Measurements from ENCODE around the gene DENND2A. TPM values are rescaled to one million over a fixed set of nuclear protein-coding genes. Genes with fewer than 3 reads are reported as not detected.

DENND2A gene
- total and polyA plus RNA-seq, 10 of the 15 experiments (the other 5 are each of a cell fraction or from before 2014, with no cell fraction given): 0.01 TPM; not detected in 9

DNA sequence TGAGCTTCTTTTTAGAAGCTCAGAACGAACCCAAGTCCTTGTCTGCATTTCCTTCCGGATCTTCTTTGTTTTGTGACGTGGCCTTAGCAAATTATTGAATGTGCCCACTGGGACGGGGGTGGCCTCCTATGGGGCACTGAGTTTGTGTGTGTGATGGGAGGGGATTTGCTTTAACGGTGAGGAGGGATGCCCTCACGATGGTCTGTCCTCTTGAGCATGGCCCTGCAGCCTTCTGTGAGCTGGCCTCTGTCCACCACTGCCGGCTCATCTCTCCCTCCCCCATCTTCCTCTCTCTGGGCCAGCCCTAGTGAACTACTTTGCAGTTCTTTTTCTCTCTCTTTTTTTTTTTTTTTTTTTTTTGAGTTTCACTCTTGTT, 98.4 kb downstream of the DENND2A start:
- no TSS peak for BruUV-seq (replicated peaks)
- no peak for FAIRE-seq

More for the DNA sequence above, 98.4 kb downstream of the DENND2A start:
- 35% methylated on average over 7 of the region's 7 CpGs for WGBS (ENCODE audit: insufficient coverage, insufficient replicate concordance, low lambda C conversion rate, missing lambda C conversion rate)
- H3K36me3 ChIP-seq (ENCODE audit: control insufficient read depth in 2 of 2, insufficient read depth in 2 of 2, low read length in 1 of 2): no peaks in the 10 kb centered on the region
- H3K9ac ChIP-seq (ENCODE audit: control insufficient read depth, insufficient read depth, low read length): no peak overlapping the region
- H3K27ac ChIP-seq (ENCODE audit: control insufficient read depth, insufficient read depth): no peak overlapping the region
- H3K79me2 ChIP-seq (ENCODE audit: control insufficient read depth, insufficient read depth, low read length): no peaks in the 10 kb centered on the region
- ChIA-PET POLR2A (interaction anchor here (0.6 kb wide), 1 partner anchor 774 kb away, joined by 3 read pairs; no protein-coding TSS in a partner anchor), RAD21 (ENCODE audit: unreplicated experiment) (no interaction called here), SMC1A (ENCODE audit: uncharacterized antibody, unreplicated experiment) (interaction anchor here (1.4 kb wide), 1 partner anchor 12 kb away, joined by 3 read pairs; no protein-coding TSS in a partner anchor), CTCF (interaction anchor here (0.7 to 1.4 kb wide), 2 partner anchors 98 to 111 kb away, joined by 3 to 4 read pairs; partner anchors contain the start of gene DENND2A)
- in situ Hi-C loops (cut with MboI): no loop called here
- TF ChIP-seq CBX5 (IDR thresholded peaks at IDR 0.05; ENCODE audit: low read depth) (no peak), TCF3 (IDR thresholded peaks at IDR 0.05; ENCODE audit: borderline replicate concordance, insufficient read depth, low read depth, low read length) (no peak), CBX3 (IDR thresholded peaks at IDR 0.05; ENCODE audit: borderline replicate concordance, low read depth) (no peak), BCL11A (IDR thresholded peaks at IDR 0.05; ENCODE audit: low read depth, low read length) (no peak), HCFC1 (IDR thresholded peaks at IDR 0.05; ENCODE audit: low read length) (no peak), RAD21 (IDR thresholded peaks at IDR 0.05; ENCODE audit: insufficient read depth, low read depth, low read length) (no peak), TAF1 (IDR thresholded peaks at IDR 0.05; ENCODE audit: borderline replicate concordance, low read depth, low read length) (no peak)
- TF ChIP-seq, protein P1, sequence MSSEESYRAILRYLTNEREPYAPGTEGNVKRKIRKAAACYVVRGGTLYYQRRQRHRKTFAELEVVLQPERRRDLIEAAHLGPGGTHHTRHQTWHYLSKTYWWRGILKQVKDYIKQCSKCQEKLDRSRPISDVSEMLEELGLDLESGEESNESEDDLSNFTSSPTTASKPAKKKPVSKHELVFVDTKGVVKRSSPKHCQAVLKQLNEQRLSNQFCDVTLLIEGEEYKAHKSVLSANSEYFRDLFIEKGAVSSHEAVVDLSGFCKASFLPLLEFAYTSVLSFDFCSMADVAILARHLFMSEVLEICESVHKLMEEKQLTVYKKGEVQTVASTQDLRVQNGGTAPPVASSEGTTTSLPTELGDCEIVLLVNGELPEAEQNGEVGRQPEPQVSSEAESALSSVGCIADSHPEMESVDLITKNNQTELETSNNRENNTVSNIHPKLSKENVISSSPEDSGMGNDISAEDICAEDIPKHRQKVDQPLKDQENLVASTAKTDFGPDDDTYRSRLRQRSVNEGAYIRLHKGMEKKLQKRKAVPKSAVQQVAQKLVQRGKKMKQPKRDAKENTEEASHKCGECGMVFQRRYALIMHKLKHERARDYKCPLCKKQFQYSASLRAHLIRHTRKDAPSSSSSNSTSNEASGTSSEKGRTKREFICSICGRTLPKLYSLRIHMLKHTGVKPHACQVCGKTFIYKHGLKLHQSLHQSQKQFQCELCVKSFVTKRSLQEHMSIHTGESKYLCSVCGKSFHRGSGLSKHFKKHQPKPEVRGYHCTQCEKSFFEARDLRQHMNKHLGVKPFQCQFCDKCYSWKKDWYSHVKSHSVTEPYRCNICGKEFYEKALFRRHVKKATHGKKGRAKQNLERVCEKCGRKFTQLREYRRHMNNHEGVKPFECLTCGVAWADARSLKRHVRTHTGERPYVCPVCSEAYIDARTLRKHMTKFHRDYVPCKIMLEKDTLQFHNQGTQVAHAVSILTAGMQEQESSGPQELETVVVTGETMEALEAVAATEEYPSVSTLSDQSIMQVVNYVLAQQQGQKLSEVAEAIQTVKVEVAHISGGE (CRISPR knock-in tag; IDR thresholded peaks at IDR 0.05): no peak
- no peaks in the 10 kb centered on the region for H3K9me3 ChIP-seq (replicated peaks; ENCODE audit: control insufficient read depth, insufficient read depth, low read length)
- intact Hi-C loops (cut with micrococcal nuclease; ENCODE audit: unreplicated experiment): no loop called here
- DNase-seq (ENCODE audit: low read depth, low spot score) (no peak), ATAC-seq (no peak)
- H3K4me1 ChIP-seq (ENCODE audit: control insufficient read depth, insufficient read depth, low read length): no peaks in the 10 kb centered on the region
- H2AFZ ChIP-seq (ENCODE audit: control insufficient read depth, low read depth, low read length): no peak overlapping the region
- H3K4me3 ChIP-seq: no peak overlapping the region
- H4K20me1 ChIP-seq (ENCODE audit: control insufficient read depth, insufficient read depth): no peaks in the 10 kb centered on the region
- H3K27me3 ChIP-seq (replicated peaks in 1 of 2; ENCODE audit: control insufficient read depth in 2 of 2, insufficient read depth in 2 of 2, low read length in 1 of 2): peaks cover 0 to 3% of the 10 kb centered on the region in 2 experiments; a peak in 3 of 4 replicates
- H3K4me2 ChIP-seq (ENCODE audit: control insufficient read depth, insufficient read depth): no peak overlapping the region

Measured in GM12878 (cell line).